GM06990 (cell line): ENCODE measurements around the gene RESF1.

Experiments
- DNase-seq: peaks from one replicate; pipeline ENCODE4 v3.0.0-alpha.2; 2011; ENCODE audit not compliant: insufficient read length; ENCODE audit errors: extremely low read depth
- H3K27me3 ChIP-seq: replicated peaks from 2 replicates; pipeline ENCODE4 v1.6.0; 2011; ENCODE audit warnings: low read length; ENCODE audit not compliant: control insufficient read depth, insufficient read depth
- H3K36me3 ChIP-seq: 2 replicates; pipeline ENCODE4 v1.5.1; 2011; ENCODE audit warnings: low read length; ENCODE audit not compliant: control insufficient read depth, insufficient read depth
- H3K4me3 ChIP-seq: replicated peaks from 2 replicates; pipeline ENCODE4 v1.5.1; 2011; ENCODE audit warnings: low read depth, mild to moderate bottlenecking, control low read depth, low read length
- CTCF ChIP-seq: IDR thresholded peaks from 2 replicates; pipeline ENCODE4 v1.5.1; 2011; ENCODE audit warnings: low read length, control low read depth, mild to moderate bottlenecking, inconsistent platforms; ENCODE audit not compliant: insufficient read depth, poor library complexity, severe bottlenecking

RESF1 gene

DNA sequence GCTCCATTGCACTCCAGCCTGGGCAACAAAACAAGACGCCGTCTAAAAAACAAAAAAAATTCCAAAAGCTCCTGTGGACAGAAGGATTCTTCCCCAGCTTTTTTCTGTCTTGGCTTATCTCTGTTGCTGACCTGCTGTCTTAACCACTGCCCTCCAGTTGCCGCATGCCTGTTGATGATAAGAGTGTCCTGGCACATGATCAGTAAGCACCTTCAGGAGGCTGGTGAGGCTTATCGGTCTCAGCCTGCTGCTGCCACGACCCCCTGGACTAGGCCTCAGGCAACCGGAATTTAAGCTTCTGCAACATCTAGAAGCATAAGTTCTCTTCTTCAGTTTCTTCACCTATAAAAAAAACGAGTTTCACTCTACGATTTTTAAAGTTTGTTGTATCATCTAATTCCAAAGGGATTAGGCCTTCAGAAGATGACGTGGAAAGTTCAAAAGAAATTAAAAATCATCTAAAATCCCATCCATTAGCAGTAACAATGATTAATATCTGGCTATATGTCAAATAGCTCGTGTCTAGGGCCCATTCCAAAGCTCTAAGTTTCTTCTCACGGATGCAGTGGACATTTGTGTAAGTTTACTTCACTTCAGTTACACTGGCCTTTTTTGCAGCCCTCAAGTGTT, 46.4 kb downstream of the RESF1 start:
- H3K27me3 ChIP-seq = no peaks in the 10 kb centered on the region
- H3K36me3 ChIP-seq = peaks cover 2% of the 10 kb centered on the region
- DNase-seq = no peak
- no peak for TF ChIP-seq CTCF
- no peak overlapping the region for H3K4me3 ChIP-seq
